ENCODE data around the gene TPSG1. TPM values are rescaled to one million over a fixed set of nuclear protein-coding genes. Genes with fewer than 3 reads are reported as not detected.

TPSG1 gene
- total RNA-seq, 1 experiment from 2014 or later = not detected

DNA sequence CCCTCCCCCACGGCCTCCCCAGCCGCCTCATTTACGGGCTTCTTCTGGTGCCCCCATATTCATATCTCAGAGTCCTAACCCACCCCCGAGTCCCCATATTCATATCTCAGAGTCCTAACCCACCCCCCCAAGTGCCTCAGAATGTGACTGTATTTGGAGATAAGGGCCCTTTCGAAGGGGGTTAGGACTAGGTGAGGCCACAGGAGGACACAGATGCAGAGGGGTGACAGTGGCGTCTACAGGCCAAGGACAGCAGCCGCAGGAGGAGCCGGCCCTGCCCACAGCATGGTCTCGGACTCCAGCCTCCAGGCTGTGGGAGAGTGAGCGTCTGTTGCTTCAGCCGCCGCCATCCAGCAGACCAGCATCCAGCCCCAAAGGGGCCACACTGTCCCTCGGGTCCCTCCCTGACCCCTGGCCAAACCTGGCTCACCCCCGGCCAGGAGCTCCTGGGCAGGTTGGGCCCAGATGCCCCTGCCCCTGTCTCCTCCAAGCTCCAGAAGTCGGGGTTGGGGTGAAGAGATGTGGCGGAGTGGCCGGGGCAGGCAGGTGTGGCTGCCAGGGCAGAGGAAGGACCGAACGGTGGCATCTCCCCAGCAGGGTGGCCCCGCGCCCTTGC lies 46.7 kb downstream of the TPSG1 start:
- Histone ChIP-seq H3K27ac (ENCODE audit: low read depth, low read length, poor library complexity, severe bottlenecking) (no peak overlapping the region), H3K9me3 (ENCODE audit: low read depth, low read length, poor library complexity, severe bottlenecking) (no peaks in the 10 kb centered on the region), H3K36me3 (ENCODE audit: insufficient read depth, low read length, poor library complexity, severe bottlenecking) (no peaks in the 10 kb centered on the region), H3K4me3 (ENCODE audit: low read depth, low read length, poor library complexity, severe bottlenecking) (no peak overlapping the region), H3K27me3 (replicated peaks; ENCODE audit: insufficient read depth, low read depth, low read length, poor library complexity) (no peaks in the 10 kb centered on the region), H3K4me1 (ENCODE audit: insufficient read depth, low read length, poor library complexity, severe bottlenecking) (peaks cover 5% of the 10 kb centered on the region)
- CTCF ChIA-PET = no interaction called here
- TF ChIP-seq EZH2 (IDR thresholded peaks at IDR 0.05; ENCODE audit: borderline replicate concordance, low read depth, low read length, poor library complexity, severe bottlenecking) = no peak
- TF ChIP-seq, protein P1, sequence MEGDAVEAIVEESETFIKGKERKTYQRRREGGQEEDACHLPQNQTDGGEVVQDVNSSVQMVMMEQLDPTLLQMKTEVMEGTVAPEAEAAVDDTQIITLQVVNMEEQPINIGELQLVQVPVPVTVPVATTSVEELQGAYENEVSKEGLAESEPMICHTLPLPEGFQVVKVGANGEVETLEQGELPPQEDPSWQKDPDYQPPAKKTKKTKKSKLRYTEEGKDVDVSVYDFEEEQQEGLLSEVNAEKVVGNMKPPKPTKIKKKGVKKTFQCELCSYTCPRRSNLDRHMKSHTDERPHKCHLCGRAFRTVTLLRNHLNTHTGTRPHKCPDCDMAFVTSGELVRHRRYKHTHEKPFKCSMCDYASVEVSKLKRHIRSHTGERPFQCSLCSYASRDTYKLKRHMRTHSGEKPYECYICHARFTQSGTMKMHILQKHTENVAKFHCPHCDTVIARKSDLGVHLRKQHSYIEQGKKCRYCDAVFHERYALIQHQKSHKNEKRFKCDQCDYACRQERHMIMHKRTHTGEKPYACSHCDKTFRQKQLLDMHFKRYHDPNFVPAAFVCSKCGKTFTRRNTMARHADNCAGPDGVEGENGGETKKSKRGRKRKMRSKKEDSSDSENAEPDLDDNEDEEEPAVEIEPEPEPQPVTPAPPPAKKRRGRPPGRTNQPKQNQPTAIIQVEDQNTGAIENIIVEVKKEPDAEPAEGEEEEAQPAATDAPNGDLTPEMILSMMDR (conservative IDR thresholded peaks at IDR 0.05; ENCODE audit: low read depth, low read length) = no peak
- POLR2A ChIA-PET (ENCODE audit: low non-redundant PET) = no interaction called here
- no peak for DNase-seq (ENCODE audit: low spot score)
- intact Hi-C loops (cut with micrococcal nuclease; ENCODE audit: unreplicated experiment) = no loop called here
- no TSS peak for BruUV-seq (replicated peaks)

DNA sequence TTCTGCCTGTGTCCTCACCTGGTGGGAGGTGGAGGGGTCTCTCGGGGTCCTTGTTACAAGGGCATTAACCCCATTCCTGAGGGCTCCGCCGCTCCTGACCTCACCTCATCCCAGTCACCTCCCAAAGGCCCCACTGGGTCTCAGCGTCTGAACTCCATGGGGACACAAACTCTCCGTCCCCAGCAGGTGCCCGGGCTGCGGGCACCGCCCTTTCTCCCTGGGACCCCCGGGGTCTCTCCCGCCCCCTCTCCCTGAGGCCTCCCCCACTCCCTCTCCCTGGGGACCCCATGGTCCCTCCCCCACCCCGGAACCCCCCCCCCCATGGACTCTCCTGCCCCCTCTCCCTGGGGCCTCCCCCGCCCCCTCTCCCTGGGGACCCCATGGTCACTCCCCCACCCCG lies 47.3 kb downstream of the TPSG1 start:
- CTCF ChIA-PET = no interaction called here
- Histone ChIP-seq H3K4me3 (ENCODE audit: low read depth, low read length, poor library complexity, severe bottlenecking) (no peak overlapping the region), H3K4me1 (ENCODE audit: insufficient read depth, low read length, poor library complexity, severe bottlenecking) (peaks cover 7% of the 10 kb centered on the region), H3K36me3 (ENCODE audit: insufficient read depth, low read length, poor library complexity, severe bottlenecking) (no peaks in the 10 kb centered on the region), H3K27ac (ENCODE audit: low read depth, low read length, poor library complexity, severe bottlenecking) (no peak overlapping the region), H3K9me3 (ENCODE audit: low read depth, low read length, poor library complexity, severe bottlenecking) (no peaks in the 10 kb centered on the region), H3K27me3 (replicated peaks; ENCODE audit: insufficient read depth, low read depth, low read length, poor library complexity) (no peaks in the 10 kb centered on the region)
- no TSS peak for BruUV-seq (replicated peaks)
- intact Hi-C loops (cut with micrococcal nuclease; ENCODE audit: unreplicated experiment) = no loop called here
- POLR2A ChIA-PET (ENCODE audit: low non-redundant PET) = no interaction called here
- DNase-seq (ENCODE audit: low spot score) = no peak
- TF ChIP-seq EZH2 (IDR thresholded peaks at IDR 0.05; ENCODE audit: borderline replicate concordance, low read depth, low read length, poor library complexity, severe bottlenecking) = no peak

DNA sequence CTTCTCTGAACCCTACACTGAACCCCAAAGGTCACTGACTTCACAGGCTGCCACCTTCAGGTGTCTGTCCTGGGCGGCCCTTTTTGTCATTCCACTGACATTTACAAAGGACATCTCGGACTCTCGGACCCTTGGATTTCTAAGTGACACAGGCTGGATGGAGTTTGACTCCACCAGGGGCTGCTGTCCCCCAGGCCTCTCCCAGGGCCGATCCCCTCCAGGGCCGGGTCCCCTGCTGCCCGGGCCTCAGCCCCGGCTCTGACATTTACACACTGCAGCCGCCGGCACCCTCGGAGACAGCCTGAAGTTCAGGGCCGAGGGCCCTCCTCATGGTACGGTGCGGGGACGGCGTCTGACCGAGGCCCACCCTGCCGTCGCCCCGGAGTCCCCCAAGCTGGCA lies 48.0 kb downstream of the TPSG1 start:
- TF ChIP-seq, protein P1 (conservative IDR thresholded peaks at IDR 0.05; ENCODE audit: low read depth, low read length) = no peak
- no peak for TF ChIP-seq EZH2 (IDR thresholded peaks at IDR 0.05; ENCODE audit: borderline replicate concordance, low read depth, low read length, poor library complexity, severe bottlenecking)
- ChIA-PET POLR2A (ENCODE audit: low non-redundant PET) (no interaction called here), CTCF (no interaction called here)
- Histone ChIP-seq H3K9me3 (ENCODE audit: low read depth, low read length, poor library complexity, severe bottlenecking) (no peaks in the 10 kb centered on the region), H3K4me3 (ENCODE audit: low read depth, low read length, poor library complexity, severe bottlenecking) (no peak overlapping the region), H3K27ac (ENCODE audit: low read depth, low read length, poor library complexity, severe bottlenecking) (no peak overlapping the region), H3K27me3 (replicated peaks; ENCODE audit: insufficient read depth, low read depth, low read length, poor library complexity) (no peaks in the 10 kb centered on the region), H3K36me3 (ENCODE audit: insufficient read depth, low read length, poor library complexity, severe bottlenecking) (no peaks in the 10 kb centered on the region), H3K4me1 (ENCODE audit: insufficient read depth, low read length, poor library complexity, severe bottlenecking) (peaks cover 14% of the 10 kb centered on the region)
- intact Hi-C loops (cut with micrococcal nuclease; ENCODE audit: unreplicated experiment) = no loop called here
- no TSS peak for BruUV-seq (replicated peaks)
- no peak for DNase-seq (ENCODE audit: low spot score)

- TF ChIP-seq EZH2 (IDR thresholded peaks at IDR 0.05; ENCODE audit: borderline replicate concordance, low read depth, low read length, poor library complexity, severe bottlenecking) = no peak
- TF ChIP-seq, protein P1 (conservative IDR thresholded peaks at IDR 0.05; ENCODE audit: low read depth, low read length) = no peak
- H3K36me3 ChIP-seq (ENCODE audit: insufficient read depth, low read length, poor library complexity, severe bottlenecking) = no peaks in the 10 kb centered on the region
- POLR2A ChIA-PET (ENCODE audit: low non-redundant PET) = no interaction called here
- no peak overlapping the region for H3K4me3 ChIP-seq (ENCODE audit: low read depth, low read length, poor library complexity, severe bottlenecking)
- no TSS peak for BruUV-seq (replicated peaks)
- no peaks in the 10 kb centered on the region for H3K27me3 ChIP-seq (replicated peaks; ENCODE audit: insufficient read depth, low read depth, low read length, poor library complexity)
- H3K27ac ChIP-seq (ENCODE audit: low read depth, low read length, poor library complexity, severe bottlenecking) = no peak overlapping the region
- DNase-seq (ENCODE audit: low spot score) = no peak
- intact Hi-C loops (cut with micrococcal nuclease; ENCODE audit: unreplicated experiment) = no loop called here
- CTCF ChIA-PET = no interaction called here
- H3K9me3 ChIP-seq (ENCODE audit: low read depth, low read length, poor library complexity, severe bottlenecking) = no peaks in the 10 kb centered on the region
- peaks cover 20% of the 10 kb centered on the region for H3K4me1 ChIP-seq (ENCODE audit: insufficient read depth, low read length, poor library complexity, severe bottlenecking)
Observed at GRCh38 chr16:1176280-1176897, 48.7 kb downstream of the TPSG1 start.

All from A673 (cell line).